ENCODE results near the gene DSC1.

- no peak for TF ChIP-seq EP300 (IDR thresholded peaks at IDR 0.05; ENCODE audit: borderline replicate concordance)
- no peak for TF ChIP-seq RAD21 (IDR thresholded peaks at IDR 0.05; ENCODE audit: low read depth)
- no peak for TF ChIP-seq TEAD4 (IDR thresholded peaks at IDR 0.05)
- TF ChIP-seq MAX (IDR thresholded peaks at IDR 0.05): no peak
- TF ChIP-seq REST (IDR thresholded peaks at IDR 0.05; ENCODE audit: low read depth): no peak
- no peak for TF ChIP-seq CEBPB (IDR thresholded peaks at IDR 0.05)
- TF ChIP-seq EGR1 (IDR thresholded peaks at IDR 0.05): no peak
- no peak for TF ChIP-seq YY1 (IDR thresholded peaks at IDR 0.05; ENCODE audit: low read depth)
- no peak for TF ChIP-seq CREB1 (IDR thresholded peaks at IDR 0.05; ENCODE audit: low read depth)
- no peak for TF ChIP-seq ZBTB7A (IDR thresholded peaks at IDR 0.05; ENCODE audit: low read depth)
- no peak for TF ChIP-seq USF1 (IDR thresholded peaks at IDR 0.05)
- TF ChIP-seq FOXM1 (IDR thresholded peaks at IDR 0.05; ENCODE audit: borderline replicate concordance, low read depth): no peak
Measured at GRCh38 chr18:31203794-31204148, 41.1 kb upstream of the DSC1 start.
